Breast epithelium (tissue), 3 donors: ENCODE results near the gene ROBO2.

ENCODE experiments used
- CTCF ChIP-seq, 3 donors: fragments of 450-650 bp; IDR thresholded peaks; one replicate each; pipeline ENCODE4 v1.5.1; 2016 to 2017; ENCODE audit warnings: antibody characterized with exemption in 3 of 3, mild to moderate bottlenecking in 3 of 3, moderate library complexity in 3 of 3
- POLR2A ChIP-seq: fragments of 450-650 bp; IDR thresholded peaks from one replicate; pipeline ENCODE4 v1.6.1; 2016; ENCODE audit warnings: antibody characterized with exemption, mild to moderate bottlenecking, moderate library complexity

GRCh38 chr3:77427528-77427927, 387.6 kb downstream of the ROBO2 start:
- TF ChIP-seq POLR2A = no peak
- no peak for TF ChIP-seq CTCF (IDR thresholded peaks at IDR 0.05)
